Measurements from ENCODE around the gene AGBL5. TPM values are rescaled to one million over a fixed set of nuclear protein-coding genes. Genes with fewer than 3 reads are reported as not detected.
"Not testable (repeated sequence)": the region's sequence is repeated elsewhere in the genome, so short reads cannot be mapped to it uniquely, and the experiment has no call there.

The AGBL5 gene
- total RNA-seq, 1 experiment from 2014 or later, result 26.6 TPM

DNA sequence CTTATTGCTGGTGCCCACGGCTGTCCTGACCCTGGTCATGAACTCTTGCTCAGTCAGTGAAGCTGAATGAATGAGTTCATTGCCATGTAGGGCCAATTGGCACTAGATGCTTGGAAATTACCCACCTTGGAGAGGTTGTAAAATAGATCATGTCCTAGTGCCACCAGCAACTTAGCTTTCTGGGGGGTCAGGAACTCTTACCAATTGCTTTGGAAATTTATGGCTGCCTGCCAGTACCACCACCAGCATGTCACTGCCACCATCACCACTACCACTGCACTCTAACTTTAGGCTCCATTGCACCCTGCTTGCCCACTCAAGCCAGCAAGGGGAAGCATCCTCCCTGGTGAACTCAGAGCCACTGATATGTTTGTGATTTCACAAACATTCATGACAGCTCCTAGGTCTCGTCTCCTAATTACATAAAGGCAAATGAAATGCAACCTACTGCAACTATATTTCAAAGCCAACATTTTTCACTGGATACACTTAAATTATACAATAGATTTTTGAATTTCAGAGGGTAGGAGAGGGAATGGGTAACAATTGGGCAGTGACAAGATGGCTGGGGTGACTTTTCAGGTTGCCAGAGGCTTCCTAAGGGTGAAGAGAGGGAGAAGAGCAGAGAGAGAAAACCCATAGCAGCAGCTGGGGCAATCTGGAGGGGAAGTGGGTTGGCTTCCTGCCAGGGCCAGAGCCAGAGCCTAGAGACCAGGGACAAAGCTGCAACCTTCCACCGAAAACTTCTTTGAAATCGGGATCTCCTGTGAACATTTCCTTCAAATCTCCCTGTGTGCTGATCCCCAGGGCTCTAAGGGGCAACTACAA, 23.5 kb downstream of the AGBL5 start:
- no peak for DNase-seq (ENCODE audit: low read depth)

DNA sequence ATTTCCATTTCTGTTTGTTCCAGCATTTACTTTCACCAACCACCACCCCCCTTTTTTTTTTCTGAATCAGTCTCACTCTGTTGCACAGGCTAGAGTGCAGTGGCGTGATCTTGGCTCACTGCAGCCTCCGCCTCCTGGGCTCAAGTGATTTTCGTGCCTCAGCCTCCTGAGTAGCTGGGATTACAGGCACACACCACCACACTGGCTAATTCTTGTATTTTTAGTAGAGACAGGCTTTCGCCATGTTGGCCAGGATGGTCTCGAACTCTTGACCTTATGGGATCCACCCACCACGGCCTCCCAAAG, 24.1 kb downstream of the AGBL5 start:
- not testable (repeated sequence) for DNase-seq (ENCODE audit: low read depth)

DNA sequence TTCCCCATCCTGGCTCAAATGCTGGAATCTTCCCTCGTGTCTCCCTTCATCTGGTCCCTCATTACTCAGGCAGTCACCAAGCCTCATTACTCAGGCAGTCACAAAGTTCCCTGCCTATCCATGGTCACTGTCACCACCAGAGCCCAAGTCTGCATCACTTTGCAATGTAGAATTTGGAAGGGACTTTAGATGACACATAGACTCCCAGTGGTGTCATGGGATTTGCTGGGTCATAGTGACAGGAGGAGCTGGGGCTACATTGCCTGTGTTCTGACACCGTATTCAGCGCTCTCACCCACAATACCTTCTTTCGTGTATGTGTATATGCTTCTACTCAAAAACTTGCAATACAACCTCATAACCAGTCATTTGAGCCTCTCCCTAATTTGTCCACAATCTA, 24.9 kb downstream of the AGBL5 start:
- no peak for DNase-seq (ENCODE audit: low read depth)

DNA sequence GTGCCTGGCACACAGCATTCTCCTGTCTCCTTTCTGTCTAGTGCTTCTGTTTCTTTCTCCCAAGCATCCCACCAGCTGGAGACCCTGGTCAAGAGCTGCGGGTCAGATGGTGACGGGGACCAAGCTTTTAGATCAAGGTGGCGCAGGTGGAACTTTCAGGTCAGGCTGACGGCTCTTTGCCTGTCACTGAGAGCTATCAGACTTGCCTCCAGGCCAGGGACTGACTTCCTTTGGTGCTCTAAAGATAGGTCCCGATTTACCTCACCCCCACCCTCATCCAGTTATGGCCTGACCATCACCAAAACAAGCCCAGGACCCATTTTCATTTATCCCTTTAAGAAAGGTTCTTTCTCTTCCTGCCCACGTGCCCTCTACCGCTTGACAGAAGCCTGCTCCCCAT, 25.8 kb downstream of the AGBL5 start:
- no peak for DNase-seq (ENCODE audit: low read depth)

DNA sequence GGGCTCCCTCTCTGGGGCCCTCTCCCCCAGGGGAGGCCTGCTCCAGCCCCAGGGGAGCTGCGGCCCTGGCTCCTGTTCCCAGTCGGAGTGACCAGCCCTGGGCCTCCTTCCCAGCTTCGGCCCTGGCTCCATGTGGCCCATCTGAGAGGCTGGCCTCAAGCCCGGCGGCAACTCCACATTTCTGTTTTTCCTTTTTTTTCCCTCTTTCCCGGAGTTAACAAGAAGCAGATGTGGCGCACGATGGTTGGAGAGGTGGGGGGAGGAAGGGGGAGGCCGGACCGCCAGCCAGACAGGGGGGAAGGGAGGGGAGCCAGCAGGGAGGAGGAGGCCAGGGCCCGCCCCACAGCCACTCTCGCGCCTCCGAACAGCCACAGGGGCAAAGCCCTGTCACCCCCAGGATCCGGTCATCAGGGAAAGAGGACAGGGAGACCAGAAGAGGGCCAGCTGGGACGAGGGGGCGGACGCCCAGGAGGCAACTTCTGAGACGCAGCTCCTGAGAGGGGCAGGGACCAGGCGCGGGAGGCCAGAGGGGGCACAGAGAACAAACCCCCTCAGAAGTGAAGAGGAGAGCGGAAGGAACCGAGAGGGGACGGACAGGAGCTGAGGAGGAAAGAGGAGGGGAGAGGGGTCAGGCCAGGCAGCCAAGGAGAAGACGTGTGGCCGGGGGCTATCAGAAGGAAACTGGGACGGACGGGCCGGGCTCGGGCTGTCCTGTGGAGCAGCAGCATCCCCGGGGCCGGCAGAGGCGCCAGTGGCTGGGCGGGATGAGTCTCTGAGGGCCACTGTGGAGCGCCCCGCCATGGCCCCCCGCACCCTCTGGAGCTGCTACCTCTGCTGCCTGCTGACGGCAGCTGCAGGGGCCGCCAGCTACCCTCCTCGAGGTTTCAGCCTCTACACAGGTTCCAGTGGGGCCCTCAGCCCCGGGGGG, 27.1 kb downstream of the AGBL5 start, which contains the start of gene EMILIN1:
EMILIN1 (plus strand) TSS at position 349 of the 928 bp plus-strand sequence; CDS start at position 800, 451 bp downstream.
- no peak for DNase-seq (ENCODE audit: low read depth)

DNA sequence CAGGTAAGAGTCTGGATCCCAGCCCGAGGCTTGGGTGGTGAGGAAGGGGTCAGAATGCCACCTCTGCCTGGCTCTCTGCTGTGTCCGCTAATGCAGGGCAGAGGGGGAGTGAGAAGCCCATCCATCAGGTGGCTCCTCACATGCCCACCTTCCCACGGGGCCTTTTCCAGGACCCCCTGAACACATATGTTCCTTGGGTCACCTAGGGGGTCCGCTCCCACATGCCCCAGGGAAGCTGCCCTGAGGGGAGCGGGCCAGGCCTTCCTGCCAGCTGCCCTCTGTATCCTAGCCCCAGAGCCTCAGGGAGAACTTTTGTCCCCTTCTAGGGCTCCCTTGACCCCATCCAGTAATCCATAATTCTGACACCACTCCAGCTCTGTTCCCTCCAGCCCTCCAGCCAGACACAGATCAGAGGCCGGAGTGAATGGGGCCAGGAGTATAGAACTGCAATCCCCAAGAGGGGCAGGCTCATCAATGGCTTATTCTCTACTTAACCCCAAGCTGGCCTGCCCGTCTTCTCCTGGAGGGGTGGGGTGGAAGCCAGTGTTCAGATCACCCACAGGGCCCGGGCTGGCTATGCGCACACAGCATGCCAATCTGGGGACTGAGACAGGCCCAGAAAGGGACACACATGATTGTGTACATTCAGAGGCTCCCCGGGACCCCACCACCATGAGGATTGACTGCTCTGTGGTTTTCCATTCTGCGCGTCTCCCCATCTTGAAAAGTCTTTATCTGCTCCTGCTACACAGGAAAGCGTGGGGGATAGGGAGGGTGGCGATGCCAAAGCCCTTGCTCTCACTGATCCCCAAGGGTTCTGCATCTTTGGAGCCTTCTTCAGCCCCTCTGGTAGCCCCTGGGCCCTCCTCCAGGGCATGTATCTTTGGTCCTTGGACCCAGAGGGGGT, 28.0 kb downstream of the AGBL5 start:
- DNase-seq (ENCODE audit: low read depth), result no peak

DNA sequence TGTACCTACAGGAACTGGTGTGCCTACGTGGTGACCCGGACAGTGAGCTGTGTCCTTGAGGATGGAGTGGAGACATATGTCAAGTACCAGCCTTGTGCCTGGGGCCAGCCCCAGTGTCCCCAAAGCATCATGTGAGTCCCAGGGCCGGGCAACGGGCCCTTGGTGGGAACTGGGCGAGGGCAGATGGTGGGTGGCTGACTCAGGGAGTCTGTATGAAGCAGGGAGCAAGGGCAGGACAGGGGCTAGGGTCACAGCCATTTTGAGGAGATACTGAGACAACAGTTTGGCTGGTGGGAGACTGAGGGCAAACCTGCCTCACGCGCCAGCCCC, 28.6 kb downstream of the AGBL5 start:
- no peak for DNase-seq (ENCODE audit: low read depth)

DNA sequence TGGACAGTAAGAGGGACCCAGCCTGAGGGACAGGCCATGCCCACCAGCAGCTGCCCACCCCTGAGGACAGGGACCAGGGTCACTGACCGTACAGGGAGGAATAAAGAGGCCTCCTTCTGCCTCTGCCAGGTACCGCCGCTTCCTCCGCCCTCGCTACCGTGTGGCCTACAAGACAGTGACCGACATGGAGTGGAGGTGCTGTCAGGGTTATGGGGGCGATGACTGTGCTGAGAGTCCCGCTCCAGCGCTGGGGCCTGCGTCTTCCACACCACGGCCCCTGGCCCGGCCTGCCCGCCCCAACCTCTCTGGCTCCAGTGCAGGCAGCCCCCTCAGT, 29.1 kb downstream of the AGBL5 start:
- no peak for DNase-seq (ENCODE audit: low read depth)

DNA sequence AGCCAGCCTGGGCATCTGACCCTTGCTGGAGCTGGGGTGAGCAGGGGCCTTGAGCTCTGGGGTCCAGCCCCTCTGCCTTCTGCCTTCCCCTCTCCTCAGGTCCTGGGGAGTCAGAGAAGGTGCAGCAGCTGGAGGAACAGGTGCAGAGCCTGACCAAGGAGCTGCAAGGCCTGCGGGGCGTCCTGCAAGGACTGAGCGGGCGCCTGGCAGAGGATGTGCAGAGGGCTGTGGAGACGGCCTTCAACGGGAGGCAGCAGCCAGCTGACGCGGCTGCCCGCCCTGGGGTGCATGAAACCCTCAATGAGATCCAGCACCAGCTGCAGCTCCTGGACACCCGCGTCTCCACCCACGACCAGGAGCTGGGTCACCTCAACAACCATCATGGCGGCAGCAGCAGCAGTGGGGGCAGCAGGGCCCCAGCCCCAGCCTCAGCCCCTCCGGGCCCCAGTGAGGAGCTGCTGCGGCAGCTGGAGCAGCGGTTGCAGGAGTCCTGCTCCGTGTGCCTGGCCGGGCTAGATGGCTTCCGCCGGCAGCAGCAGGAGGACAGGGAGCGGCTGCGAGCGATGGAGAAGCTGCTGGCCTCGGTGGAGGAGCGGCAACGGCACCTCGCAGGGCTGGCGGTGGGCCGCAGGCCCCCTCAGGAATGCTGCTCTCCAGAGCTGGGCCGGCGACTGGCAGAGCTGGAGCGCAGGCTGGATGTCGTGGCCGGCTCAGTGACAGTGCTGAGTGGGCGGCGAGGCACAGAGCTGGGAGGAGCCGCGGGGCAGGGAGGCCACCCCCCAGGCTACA, 30.7 kb downstream of the AGBL5 start:
- DNase-seq (ENCODE audit: low read depth), result no peak

DNA sequence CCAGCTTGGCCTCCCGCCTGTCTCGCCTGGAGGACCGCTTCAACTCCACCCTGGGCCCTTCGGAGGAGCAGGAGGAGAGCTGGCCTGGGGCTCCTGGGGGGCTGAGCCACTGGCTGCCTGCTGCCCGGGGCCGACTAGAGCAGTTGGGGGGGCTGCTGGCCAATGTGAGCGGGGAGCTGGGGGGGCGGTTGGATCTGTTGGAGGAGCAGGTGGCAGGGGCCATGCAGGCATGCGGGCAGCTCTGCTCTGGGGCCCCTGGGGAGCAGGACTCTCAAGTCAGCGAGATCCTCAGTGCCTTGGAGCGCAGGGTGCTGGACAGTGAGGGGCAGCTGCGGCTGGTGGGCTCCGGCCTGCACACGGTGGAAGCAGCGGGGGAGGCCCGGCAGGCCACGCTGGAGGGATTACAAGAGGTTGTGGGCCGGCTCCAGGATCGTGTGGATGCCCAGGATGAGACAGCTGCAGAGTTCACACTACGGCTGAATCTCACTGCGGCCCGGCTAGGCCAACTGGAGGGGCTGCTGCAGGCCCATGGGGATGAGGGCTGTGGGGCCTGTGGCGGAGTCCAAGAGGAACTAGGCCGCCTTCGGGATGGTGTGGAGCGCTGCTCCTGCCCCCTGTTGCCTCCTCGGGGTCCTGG, 31.4 kb downstream of the AGBL5 start:
- no peak for DNase-seq (ENCODE audit: low read depth)

DNA sequence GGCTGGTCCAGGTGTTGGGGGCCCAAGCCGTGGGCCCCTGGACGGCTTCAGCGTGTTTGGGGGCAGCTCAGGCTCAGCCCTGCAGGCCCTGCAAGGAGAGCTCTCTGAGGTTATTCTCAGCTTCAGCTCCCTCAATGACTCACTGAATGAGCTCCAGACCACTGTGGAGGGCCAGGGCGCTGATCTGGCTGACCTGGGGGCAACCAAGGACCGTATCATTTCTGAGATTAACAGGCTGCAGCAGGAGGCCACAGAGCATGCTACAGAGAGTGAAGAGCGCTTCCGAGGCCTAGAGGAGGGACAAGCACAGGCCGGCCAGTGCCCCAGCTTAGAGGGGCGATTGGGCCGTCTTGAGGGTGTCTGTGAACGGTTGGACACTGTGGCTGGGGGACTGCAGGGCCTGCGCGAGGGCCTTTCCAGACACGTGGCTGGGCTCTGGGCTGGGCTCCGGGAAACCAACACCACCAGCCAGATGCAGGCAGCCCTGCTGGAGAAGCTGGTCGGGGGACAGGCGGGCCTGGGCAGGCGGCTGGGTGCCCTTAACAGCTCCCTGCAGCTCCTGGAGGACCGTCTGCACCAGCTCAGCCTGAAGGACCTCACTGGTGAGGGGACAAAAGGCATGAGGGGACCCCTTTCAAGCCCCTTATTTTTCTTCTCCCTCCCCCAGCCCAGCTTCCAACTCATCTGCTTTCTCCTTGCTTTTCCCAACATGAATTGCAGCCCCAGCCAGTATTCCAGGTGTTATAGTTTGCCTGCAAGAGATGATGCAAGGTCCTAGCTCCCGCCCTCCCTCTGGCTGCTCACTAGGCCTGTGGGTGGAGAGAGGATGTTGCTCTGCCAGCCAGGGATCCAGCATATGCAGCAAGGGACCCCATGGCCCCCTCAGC, 32.2 kb downstream of the AGBL5 start:
- no peak for DNase-seq (ENCODE audit: low read depth)

DNA sequence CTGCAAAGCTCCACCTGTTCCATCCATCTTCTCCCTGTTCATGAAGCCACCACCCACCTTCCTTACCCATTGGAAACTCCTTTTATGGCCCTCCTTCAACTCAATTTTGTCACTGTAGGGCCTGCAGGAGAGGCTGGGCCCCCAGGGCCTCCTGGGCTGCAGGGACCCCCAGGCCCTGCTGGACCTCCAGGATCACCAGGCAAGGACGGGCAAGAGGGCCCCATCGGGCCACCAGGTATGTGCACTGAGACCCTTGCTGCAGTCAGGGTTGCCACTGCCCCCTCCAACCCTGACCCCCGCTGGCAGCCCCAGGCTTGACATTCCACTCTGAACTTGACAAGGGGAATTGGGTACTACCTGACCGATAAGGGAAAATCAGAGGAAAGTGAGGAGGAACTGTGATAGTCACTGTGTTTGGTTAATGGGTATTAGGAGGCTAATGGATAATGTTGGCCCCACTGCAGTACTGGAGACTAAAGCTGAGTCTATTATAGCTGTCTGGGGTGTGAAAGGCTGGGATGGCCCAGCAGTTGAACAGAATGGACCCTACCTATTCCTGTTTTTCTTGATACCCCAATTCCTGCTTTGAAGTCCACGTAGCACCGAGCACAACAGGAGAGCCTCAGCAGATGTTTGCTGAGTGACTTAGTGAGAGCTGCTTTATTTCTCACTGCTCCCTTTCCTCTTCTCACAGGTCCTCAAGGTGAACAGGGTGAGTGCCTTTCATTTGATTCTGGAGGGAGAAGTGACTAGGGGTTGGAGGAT, 33.0 kb downstream of the AGBL5 start:
- no peak for DNase-seq (ENCODE audit: low read depth)

DNA sequence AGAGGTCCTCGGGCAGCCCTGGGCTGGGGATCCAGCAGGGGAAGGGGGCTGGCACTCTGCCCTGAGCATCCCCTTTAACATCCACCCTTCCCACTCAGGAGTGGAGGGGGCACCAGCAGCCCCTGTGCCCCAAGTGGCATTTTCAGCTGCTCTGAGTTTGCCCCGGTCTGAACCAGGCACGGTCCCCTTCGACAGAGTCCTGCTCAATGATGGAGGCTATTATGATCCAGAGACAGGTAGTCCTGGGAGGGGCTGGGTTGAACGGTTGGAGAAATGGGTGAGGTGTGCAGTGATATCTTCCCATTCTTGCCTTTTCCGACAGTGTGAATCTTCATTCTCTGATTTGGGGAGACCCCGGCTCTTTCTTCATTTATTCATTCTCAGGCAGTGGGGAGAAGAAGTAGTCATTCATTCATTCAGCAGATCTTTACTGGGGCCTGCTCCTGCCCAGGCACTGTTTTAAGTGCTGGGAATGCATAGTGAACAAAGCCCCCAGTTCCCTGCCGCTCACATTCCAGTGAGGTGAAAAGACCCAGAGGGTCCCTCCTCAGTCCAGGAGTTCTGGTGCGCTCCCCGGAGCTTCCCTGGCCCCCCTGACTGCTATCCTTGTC, 33.7 kb downstream of the AGBL5 start:
- DNase-seq (ENCODE audit: low read depth), result no peak

DNA sequence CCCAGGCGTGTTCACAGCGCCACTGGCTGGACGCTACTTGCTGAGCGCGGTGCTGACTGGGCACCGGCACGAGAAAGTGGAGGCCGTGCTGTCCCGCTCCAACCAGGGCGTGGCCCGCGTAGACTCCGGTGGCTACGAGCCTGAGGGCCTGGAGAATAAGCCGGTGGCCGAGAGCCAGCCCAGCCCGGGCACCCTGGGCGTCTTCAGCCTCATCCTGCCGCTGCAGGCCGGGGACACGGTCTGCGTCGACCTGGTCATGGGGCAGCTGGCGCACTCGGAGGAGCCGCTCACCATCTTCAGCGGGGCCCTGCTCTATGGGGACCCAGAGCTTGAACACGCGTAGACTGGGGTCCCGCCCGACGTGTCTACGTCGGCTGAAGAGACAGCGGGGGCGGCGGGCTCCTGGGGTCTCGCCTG, 34.2 kb downstream of the AGBL5 start:
- no peak for DNase-seq (ENCODE audit: low read depth)

DNA sequence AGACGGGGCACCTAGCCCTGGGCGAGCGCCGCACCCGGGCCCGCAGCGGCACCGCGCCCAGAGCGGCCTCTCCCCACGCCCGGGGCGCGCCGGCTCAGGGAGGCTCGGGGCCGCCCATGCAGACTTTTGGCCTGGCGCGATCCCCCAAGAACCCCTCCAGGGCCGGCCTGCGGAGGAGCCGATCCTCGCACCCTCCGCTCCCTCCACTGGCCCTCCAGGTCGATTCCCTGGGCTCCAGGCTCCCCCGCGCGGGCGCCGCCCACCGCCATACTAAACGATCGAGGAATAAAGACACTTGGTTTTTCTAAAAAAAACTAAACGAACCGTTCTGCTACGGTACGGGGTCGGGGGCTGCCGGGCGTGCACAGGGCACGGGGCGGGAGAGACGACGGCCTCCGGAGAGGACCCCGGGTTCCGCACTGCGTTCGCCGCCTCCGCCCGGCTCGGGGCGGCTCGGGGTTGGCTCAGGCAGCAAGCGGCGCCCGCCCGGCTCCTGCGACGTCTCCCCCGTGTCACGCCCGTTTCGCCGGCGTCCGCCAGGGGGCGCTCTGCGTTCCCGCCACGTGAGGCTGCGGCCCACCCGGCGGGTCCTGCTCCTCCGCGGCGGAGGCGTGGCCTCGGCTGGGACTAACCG, 34.7 kb downstream of the AGBL5 start:
- peak; percentile 92 for DNase-seq (ENCODE audit: low read depth)

DNA sequence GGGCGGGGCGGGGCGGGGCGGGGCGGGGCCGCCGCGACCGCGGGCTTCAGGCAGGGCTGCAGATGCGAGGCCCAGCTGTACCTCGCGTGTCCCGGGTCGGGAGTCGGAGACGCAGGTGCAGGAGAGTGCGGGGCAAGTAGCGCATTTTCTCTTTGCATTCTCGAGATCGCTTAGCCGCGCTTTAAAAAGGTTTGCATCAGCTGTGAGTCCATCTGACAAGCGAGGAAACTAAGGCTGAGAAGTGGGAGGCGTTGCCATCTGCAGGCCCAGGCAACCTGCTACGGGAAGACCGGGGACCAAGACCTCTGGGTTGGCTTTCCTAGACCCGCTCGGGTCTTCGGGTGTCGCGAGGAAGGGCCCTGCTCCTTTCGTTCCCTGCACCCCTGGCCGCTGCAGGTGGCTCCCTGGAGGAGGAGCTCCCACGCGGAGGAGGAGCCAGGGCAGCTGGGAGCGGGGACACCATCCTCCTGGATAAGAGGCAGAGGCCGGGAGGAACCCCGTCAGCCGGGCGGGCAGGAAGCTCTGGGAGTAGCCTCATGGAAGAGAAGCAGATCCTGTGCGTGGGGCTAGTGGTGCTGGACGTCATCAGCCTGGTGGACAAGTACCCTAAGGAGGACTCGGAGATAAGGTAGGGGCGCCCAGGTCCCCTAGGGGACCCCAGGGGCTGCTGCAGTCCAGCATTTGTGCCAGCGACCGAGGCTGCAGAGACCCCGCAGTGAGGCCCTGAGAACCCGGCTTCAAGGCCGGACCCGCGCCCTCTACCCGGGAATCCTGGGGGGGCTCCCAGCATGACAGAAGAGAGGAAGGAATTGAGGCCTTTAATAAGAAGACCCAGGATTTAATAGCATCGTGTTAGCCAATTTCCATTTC, 35.5 kb downstream of the AGBL5 start, which contains the start of gene KHK:
KHK (plus strand) TSS at position 49 of the 870 bp plus-strand sequence; CDS start at position 537, 488 bp downstream.
- DNase-seq (ENCODE audit: low read depth), result no peak
